IPS DF 6.9 (cell line): ENCODE results near the gene SLC38A7.
"Not testable (repeated sequence)": the region's sequence is repeated elsewhere in the genome, so short reads cannot be mapped to it uniquely, and the experiment has no call there.

Experiments
- DNase-seq: peaks from one replicate; pipeline ENCODE4 v3.0.0-alpha.2; 2013; ENCODE audit warnings: low read depth, low spot score
- H3K27ac ChIP-seq: one replicate; pipeline ENCODE4 v1.5.1; 2013; ENCODE audit warnings: low read length, control low read depth
- H3K27me3 ChIP-seq: 2 replicates; pipeline ENCODE4 v1.6.1; 2013; ENCODE audit warnings: mild to moderate bottlenecking, low read length; ENCODE audit not compliant: control insufficient read depth, insufficient read depth
- H3K36me3 ChIP-seq: 2 replicates; pipeline ENCODE4 v1.6.1; 2013; ENCODE audit warnings: low read length; ENCODE audit not compliant: control insufficient read depth, insufficient read depth
- H3K4me1 ChIP-seq: 2 replicates; pipeline ENCODE4 v1.6.1; 2013; ENCODE audit warnings: low read length; ENCODE audit not compliant: control insufficient read depth, insufficient read depth
- H3K4me3 ChIP-seq: 2 replicates; pipeline ENCODE4 v1.5.1; 2013; ENCODE audit warnings: mild to moderate bottlenecking, low read length
- H3K9me3 ChIP-seq: 2 replicates; pipeline ENCODE4 v1.6.1; 2013; ENCODE audit warnings: low read length, inconsistent platforms; ENCODE audit not compliant: control insufficient read depth, insufficient read depth
- WGBS: extraction: QIAGEN DNeasy Blood & Tissue Kit; methylation state at CpG from one replicate; pipeline ENCODE4 v1.1.7; 2013; ENCODE audit warnings: mixed read lengths, missing lambda C conversion rate; ENCODE audit not compliant: insufficient read length, insufficient coverage; 5-methylcytosine and 5-hydroxymethylcytosine counted together

SLC38A7 gene

DNA sequence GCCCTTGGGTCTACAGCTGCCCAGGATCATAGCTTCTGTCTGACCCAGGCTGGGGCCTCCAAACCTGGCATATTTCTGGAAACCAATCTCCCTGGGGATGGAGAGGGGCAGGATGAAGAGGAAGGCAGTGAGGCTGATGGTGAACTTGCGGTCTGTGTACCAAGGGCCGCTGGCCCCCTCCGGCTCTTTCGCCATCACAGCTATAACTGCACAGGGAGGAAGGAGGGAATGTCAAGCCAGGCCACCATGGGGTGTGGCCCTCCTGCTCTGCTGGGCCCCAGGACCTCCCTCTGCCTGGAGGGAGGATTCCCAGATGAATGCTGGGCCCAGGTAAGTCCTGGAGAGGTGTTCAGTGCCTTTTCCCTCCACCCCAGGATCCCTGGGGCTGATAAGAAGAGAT, 6.3 kb downstream of the SLC38A7 start:
- no peak overlapping the region for H3K27ac ChIP-seq
- no CpG with 5 or more reads among the region's 4 CpGs for WGBS
- no peak for DNase-seq
- no peaks in the 10 kb centered on the region for H3K27me3 ChIP-seq
- no peak overlapping the region for H3K4me3 ChIP-seq
- H3K36me3 ChIP-seq = peaks cover 12% of the 10 kb centered on the region
- no peaks in the 10 kb centered on the region for H3K9me3 ChIP-seq
- H3K4me1 ChIP-seq = no peaks in the 10 kb centered on the region

GRCh38 chr16:58670946-58671583, 13.5 kb downstream of the SLC38A7 start:
- H3K9me3 ChIP-seq = no peaks in the 10 kb centered on the region
- no CpG with 5 or more reads among the region's 18 CpGs for WGBS

GRCh38 chr16:58670177-58670576, 14.4 kb downstream of the SLC38A7 start:
- DNase-seq = no peak
- Histone ChIP-seq H3K4me1 (no peaks in the 10 kb centered on the region), H3K4me3 (no peak overlapping the region), H3K9me3 (no peaks in the 10 kb centered on the region), H3K36me3 (peaks cover 6% of the 10 kb centered on the region), H3K27me3 (no peaks in the 10 kb centered on the region), H3K27ac (no peak overlapping the region)

More at GRCh38 chr16:58670946-58671583, 13.5 kb downstream of the SLC38A7 start:
- peaks cover 6% of the 10 kb centered on the region for H3K36me3 ChIP-seq
- H3K4me1 ChIP-seq = no peaks in the 10 kb centered on the region
- no peak overlapping the region for H3K4me3 ChIP-seq
- no peak overlapping the region for H3K27ac ChIP-seq
- no peaks in the 10 kb centered on the region for H3K27me3 ChIP-seq
- DNase-seq = no peak

- Histone ChIP-seq H3K4me1 (no peaks in the 10 kb centered on the region), H3K27ac (no peak overlapping the region), H3K27me3 (no peaks in the 10 kb centered on the region), H3K36me3 (peaks cover 3% of the 10 kb centered on the region; the same call in 1 of the 2 replicates), H3K4me3 (no peak overlapping the region), H3K9me3 (no peaks in the 10 kb centered on the region)
- WGBS = no CpG with 5 or more reads among the region's 8 CpGs
- no peak for DNase-seq
Observed at GRCh38 chr16:58665200-58665599, 19.4 kb downstream of the SLC38A7 start.

DNA sequence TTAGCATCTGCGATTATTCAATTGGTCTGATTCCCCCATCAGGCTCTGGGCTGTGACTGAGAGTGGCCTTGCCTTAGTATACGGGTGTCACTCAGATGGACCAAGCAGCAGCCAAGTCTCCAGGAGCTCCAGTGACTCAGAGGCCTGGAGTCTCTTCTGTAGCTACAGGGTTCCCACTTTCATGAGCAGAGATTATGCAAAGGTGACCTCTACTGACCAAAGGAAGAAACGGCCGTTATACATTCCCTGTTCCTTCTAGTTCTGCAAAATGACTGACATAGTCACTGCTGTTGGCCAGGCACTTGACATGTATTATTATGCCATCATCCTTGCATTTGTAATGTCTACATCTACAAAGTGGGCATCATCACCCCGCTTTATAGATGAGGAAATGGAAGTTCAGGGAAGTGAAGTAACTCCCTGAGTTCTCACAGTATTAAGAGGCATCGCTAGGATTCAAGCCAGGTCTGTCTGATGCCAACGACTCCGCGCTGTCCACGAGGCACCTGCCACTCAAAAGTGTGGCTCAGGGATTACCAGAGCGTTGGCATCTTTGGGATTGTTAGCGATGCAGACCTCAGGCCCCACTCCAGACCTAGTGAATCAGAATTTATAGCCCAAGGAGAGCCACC, 23.3 kb downstream of the SLC38A7 start:
- Histone ChIP-seq H3K27me3 (no peaks in the 10 kb centered on the region), H3K36me3 (no peaks in the 10 kb centered on the region), H3K4me3 (no peak overlapping the region), H3K9me3 (no peaks in the 10 kb centered on the region), H3K4me1 (no peaks in the 10 kb centered on the region), H3K27ac (no peak overlapping the region)
- WGBS = no CpG with 5 or more reads among the region's 12 CpGs
- DNase-seq = peak; percentile 57

GRCh38 chr16:58659911-58660310, 24.7 kb downstream of the SLC38A7 start:
- H3K4me1 ChIP-seq, DNase-seq, H3K27me3 ChIP-seq, H3K36me3 ChIP-seq, H3K27ac ChIP-seq, H3K9me3 ChIP-seq, H3K4me3 ChIP-seq: not testable (repeated sequence)
- no CpG with 5 or more reads among the region's 11 CpGs for WGBS

DNA sequence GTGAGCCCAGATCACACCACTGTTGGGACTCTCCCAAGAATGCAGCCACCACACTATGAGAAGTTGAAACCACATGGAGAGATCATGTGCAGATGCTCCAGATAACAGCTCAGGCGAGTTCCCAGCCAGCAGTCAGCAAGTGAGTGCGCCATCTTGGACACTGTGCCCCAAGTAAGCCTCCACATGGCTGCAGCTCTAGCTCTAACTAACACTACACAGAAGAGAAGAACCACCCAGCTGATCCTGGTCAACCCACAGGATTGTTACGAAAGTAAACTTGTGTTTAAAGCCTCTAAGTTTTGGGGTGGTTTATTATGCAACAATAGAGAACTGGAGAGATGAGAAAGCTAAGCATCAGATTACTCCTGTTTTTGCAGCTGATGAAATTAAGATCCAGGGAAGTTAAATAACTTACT, 25.8 kb downstream of the SLC38A7 start:
- DNase-seq = no peak
- WGBS = no CpG with 5 or more reads among the region's 3 CpGs

DNA sequence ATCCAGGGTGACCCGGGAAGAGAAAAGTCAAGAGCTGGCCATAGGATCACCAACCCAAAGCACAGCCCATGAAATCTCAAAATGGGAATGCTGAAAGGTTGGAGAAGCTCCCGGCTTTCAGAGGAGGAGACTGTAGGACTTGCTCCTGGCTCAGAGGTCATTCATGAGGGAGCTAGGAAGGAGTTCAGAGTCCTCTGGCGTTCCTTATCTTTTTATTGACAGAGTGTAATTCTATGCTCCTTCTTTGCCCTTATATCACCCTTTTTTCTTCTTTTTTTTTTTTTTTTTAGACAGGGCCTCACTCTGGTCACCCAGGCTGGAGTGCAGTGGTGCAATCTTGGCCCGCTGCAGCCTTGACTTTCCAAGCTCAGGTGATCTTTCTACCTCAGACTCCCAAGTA, 27.7 kb downstream of the SLC38A7 start:
- no peak for DNase-seq
- no peaks in the 10 kb centered on the region for H3K27me3 ChIP-seq
- no peaks in the 10 kb centered on the region for H3K36me3 ChIP-seq
- no peak overlapping the region for H3K4me3 ChIP-seq
- no peaks in the 10 kb centered on the region for H3K9me3 ChIP-seq
- H3K27ac ChIP-seq = no peak overlapping the region
- WGBS = no CpG with 5 or more reads among the region's 4 CpGs
- no peaks in the 10 kb centered on the region; the same call in 1 of the 2 replicates for H3K4me1 ChIP-seq

More for the DNA sequence above, 25.8 kb downstream of the SLC38A7 start:
- no peak overlapping the region for H3K27ac ChIP-seq
- no peak overlapping the region for H3K4me3 ChIP-seq
- no peaks in the 10 kb centered on the region for H3K4me1 ChIP-seq
- H3K36me3 ChIP-seq = no peaks in the 10 kb centered on the region
- no peaks in the 10 kb centered on the region for H3K9me3 ChIP-seq
- no peaks in the 10 kb centered on the region for H3K27me3 ChIP-seq

DNA sequence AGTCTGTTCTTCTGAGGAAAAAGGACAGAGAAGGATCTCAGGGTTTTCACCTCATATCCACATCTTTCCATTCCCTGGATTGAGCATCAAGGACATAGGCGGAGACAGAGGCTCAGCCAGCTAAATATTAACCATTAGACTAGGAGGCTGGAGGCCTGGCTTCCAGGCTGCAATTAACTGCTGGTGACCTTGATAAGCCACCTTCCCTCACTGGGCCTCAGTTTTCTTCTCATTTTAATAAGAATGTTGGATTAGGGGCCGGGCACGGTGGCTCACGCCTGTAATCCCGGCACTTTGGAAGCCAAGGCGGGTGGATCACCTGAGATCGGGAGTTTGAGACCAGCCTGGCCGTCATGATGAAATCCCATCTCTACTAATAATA, 29.4 kb downstream of the SLC38A7 start:
- Histone ChIP-seq H3K36me3 (no peaks in the 10 kb centered on the region), H3K27me3 (no peaks in the 10 kb centered on the region), H3K4me1 (no peaks in the 10 kb centered on the region; the same call in 1 of the 2 replicates), H3K9me3 (no peaks in the 10 kb centered on the region), H3K4me3 (no peak overlapping the region), H3K27ac (no peak overlapping the region)
- no peak for DNase-seq
- no CpG with 5 or more reads among the region's 8 CpGs for WGBS

- no peak for DNase-seq
- no peaks in the 10 kb centered on the region; the same call in 1 of the 2 replicates for H3K4me1 ChIP-seq
- H3K27ac ChIP-seq = no peak overlapping the region
- no peak overlapping the region for H3K4me3 ChIP-seq
- no CpG with 5 or more reads among the region's 7 CpGs for WGBS
- no peaks in the 10 kb centered on the region for H3K27me3 ChIP-seq
- no peaks in the 10 kb centered on the region for H3K9me3 ChIP-seq
- no peaks in the 10 kb centered on the region for H3K36me3 ChIP-seq
Observed at GRCh38 chr16:58654560-58655214, 29.9 kb downstream of the SLC38A7 start.
